K562 (cell line): ENCODE results near the gene SAXO1. TPM values are rescaled to one million over a fixed set of nuclear protein-coding genes. Genes with fewer than 3 reads are reported as not detected.

Source experiments
- ARID4B ChIP-seq: sonication (generic); formaldehyde crosslinking; IDR thresholded peaks from 2 replicates; pipeline ENCODE4 v1.8.0; 2022; ENCODE audit warnings: mild to moderate bottlenecking, missing genetic modification reagents
- CREB1 ChIP-seq, 2 experiments: sonication (generic) in 1 of 2; formaldehyde crosslinking in 1 of 2; IDR thresholded peaks; 2 replicates each; pipeline versions ENCODE4 v1.6.1 to v1.8.0; 2012 to 2022; ENCODE audit warnings: inconsistent platforms in 1 of 2, mild to moderate bottlenecking in 1 of 2, missing genetic modification reagents in 1 of 2, moderate library complexity in 1 of 2
- HBP1 ChIP-seq: fragments of 450-650 bp; formaldehyde crosslinking; IDR thresholded peaks from 2 replicates; pipeline ENCODE4 v1.4.0; 2022; ENCODE audit warnings: missing genetic modification characterization
- MNT ChIP-seq, 2 experiments: fragments of 450-650 bp; conservative IDR thresholded peaks; 2 replicates each; pipeline ENCODE4 v1.6.1; 2017; ENCODE audit warnings: mild to moderate bottlenecking in 2 of 2, moderate library complexity in 2 of 2
- SIN3B ChIP-seq: fragments of 450-650 bp; IDR thresholded peaks from 2 replicates; pipeline ENCODE4 v1.6.1; 2017; ENCODE audit warnings: low read depth, mild to moderate bottlenecking, moderate library complexity
- SIRT6 ChIP-seq: IDR thresholded peaks from one replicate; pipeline ENCODE4 v1.6.1; 2012; ENCODE audit warnings: low read depth, mild to moderate bottlenecking, control low read depth, inconsistent platforms, low read length, moderate library complexity
- SIX5 ChIP-seq, 2 experiments: IDR thresholded peaks; 2 replicates each; pipeline ENCODE4 v1.6.1; 2011; ENCODE audit warnings: low read length in 2 of 2, borderline replicate concordance in 1 of 2, low read depth in 1 of 2, mild to moderate bottlenecking in 1 of 2, moderate library complexity in 1 of 2; ENCODE audit not compliant: insufficient read depth in 1 of 2
- THAP12 ChIP-seq: fragments of 250-450 bp; sonication (Bioruptor Pico); IDR thresholded peaks from 2 replicates; pipeline ENCODE4 v1.9.0; 2021; ENCODE audit warnings: mild to moderate bottlenecking, inconsistent platforms
- VEZF1 ChIP-seq: fragments of 200-800 bp; sonication (Bioruptor generic); IDR thresholded peaks from 2 replicates; pipeline ENCODE4 v1.6.1; 2017; ENCODE audit warnings: missing genetic modification characterization, missing compliant biosample characterization
- ZKSCAN3 ChIP-seq: fragments of 250-450 bp; sonication (Bioruptor Pico); IDR thresholded peaks from 2 replicates; pipeline ENCODE4 v1.4.0; 2020
- polyA plus RNA-seq, 8 experiments: library from polyadenylated mRNA; depleted of rRNA in 4 of 8; stranded (reverse) in 5 of 8; unstranded in 3 of 8; fragments of >200 nt; fragmentation: Nextera tagmentation in 2 of 8; fragmentation: Illumina TruSeq in 1 of 8; extraction: Ambion mirVana in 2 of 8; extraction: Trizol in 1 of 8; gene quantifications; 2 replicates each; pipeline versions ENCODE4 v1.2.1 to v1.2.3, GENCODE V29; 2011 to 2014; ENCODE audit warnings: inconsistent platforms in 1 of 8, missing spikeins in 1 of 8
- total RNA-seq, 7 experiments: library from RNA; depleted of rRNA in 6 of 7; stranded (reverse); fragments of >200 nt in 6 of 7; fragmentation: Illumina TruSeq in 2 of 7; extraction: Trizol in 2 of 7; gene quantifications; 2 replicates each; pipeline versions ENCODE4 v1.2.1 to v1.2.3, GENCODE V29; 2011 to 2021; ENCODE audit warnings: low replicate concordance in 1 of 7

The SAXO1 gene
- total and polyA plus RNA-seq, 9 of the 15 experiments (the other 6 are each of a cell fraction or from before 2014, with no cell fraction given): 0.04 TPM; not detected in 8

- TF ChIP-seq ARID4B: no peak
- TF ChIP-seq MNT (conservative IDR thresholded peaks at IDR 0.05): no peak
- TF ChIP-seq SIX5 (IDR thresholded peaks at IDR 0.05; ENCODE audit: borderline replicate concordance in 1 of 2, insufficient read depth in 1 of 2, low read depth in 1 of 2, low read length in 2 of 2): no peak
- TF ChIP-seq THAP12 (CRISPR knock-in tag): no peak
- TF ChIP-seq VEZF1 (CRISPR knock-in tag): no peak
- no peak for TF ChIP-seq ZKSCAN3
- no peak for TF ChIP-seq CREB1 (IDR thresholded peaks at IDR 0.05)
- no peak for TF ChIP-seq CREB1 (CRISPR knock-in tag; IDR thresholded peaks at IDR 0.05)
- no peak for TF ChIP-seq SIN3B
- TF ChIP-seq SIRT6: no peak
- no peak for TF ChIP-seq HBP1 (CRISPR knock-in tag)
- TF ChIP-seq, all 486 proteins: peak for 0
Observed at GRCh38 chr9:18971909-18972308, 61.1 kb downstream of the SAXO1 start (continued).
